ENCODE data around the gene ETV6.

DNA sequence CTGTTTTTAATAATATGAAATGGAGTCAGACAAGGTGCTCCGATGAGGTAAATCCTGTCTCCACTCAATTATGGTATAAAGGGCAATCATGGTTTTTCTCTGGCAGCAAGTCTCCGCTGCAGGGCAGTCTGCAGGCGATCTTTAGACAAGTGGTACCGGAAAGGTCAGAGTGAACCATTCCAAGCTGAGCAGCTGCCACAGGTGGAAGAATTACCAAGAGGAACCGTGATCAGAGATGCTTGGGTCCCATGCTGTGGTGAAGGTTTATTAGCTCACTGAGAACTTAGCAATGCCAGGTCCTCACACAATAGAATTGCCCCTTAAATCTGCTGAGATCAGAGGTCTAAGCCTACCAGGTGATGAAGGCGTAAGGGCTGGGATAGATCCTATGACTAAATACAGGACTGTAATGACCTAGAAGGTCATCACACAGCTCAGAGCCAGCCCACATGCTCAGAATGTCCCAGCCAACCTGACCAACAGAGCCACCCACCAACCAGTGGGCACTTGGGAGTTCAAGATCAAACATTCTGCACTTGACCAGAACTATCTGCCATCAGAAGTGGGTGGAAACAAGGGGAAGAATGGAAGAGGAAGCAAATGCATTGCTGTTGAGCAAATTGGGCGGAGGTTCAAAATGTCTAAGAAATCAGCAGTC, 246.1 kb downstream of the ETV6 start:
- TF ChIP-seq POLR2A (IDR thresholded peaks at IDR 0.05; ENCODE audit: low read length), result no peak
- no peak for TF ChIP-seq GATA1 (IDR thresholded peaks at IDR 0.05; ENCODE audit: low read depth, low read length)

All from erythroblast (primary cell).